Measurements from ENCODE around the gene OTOGL.
A peak's percentile ranks its signal among the peaks of the same experiment; 100 is the strongest.

OTOGL gene

GRCh38 chr12:80186727-80187217 is 87.4 kb downstream of the OTOGL start (continued):
- TF ChIP-seq, protein P1, sequence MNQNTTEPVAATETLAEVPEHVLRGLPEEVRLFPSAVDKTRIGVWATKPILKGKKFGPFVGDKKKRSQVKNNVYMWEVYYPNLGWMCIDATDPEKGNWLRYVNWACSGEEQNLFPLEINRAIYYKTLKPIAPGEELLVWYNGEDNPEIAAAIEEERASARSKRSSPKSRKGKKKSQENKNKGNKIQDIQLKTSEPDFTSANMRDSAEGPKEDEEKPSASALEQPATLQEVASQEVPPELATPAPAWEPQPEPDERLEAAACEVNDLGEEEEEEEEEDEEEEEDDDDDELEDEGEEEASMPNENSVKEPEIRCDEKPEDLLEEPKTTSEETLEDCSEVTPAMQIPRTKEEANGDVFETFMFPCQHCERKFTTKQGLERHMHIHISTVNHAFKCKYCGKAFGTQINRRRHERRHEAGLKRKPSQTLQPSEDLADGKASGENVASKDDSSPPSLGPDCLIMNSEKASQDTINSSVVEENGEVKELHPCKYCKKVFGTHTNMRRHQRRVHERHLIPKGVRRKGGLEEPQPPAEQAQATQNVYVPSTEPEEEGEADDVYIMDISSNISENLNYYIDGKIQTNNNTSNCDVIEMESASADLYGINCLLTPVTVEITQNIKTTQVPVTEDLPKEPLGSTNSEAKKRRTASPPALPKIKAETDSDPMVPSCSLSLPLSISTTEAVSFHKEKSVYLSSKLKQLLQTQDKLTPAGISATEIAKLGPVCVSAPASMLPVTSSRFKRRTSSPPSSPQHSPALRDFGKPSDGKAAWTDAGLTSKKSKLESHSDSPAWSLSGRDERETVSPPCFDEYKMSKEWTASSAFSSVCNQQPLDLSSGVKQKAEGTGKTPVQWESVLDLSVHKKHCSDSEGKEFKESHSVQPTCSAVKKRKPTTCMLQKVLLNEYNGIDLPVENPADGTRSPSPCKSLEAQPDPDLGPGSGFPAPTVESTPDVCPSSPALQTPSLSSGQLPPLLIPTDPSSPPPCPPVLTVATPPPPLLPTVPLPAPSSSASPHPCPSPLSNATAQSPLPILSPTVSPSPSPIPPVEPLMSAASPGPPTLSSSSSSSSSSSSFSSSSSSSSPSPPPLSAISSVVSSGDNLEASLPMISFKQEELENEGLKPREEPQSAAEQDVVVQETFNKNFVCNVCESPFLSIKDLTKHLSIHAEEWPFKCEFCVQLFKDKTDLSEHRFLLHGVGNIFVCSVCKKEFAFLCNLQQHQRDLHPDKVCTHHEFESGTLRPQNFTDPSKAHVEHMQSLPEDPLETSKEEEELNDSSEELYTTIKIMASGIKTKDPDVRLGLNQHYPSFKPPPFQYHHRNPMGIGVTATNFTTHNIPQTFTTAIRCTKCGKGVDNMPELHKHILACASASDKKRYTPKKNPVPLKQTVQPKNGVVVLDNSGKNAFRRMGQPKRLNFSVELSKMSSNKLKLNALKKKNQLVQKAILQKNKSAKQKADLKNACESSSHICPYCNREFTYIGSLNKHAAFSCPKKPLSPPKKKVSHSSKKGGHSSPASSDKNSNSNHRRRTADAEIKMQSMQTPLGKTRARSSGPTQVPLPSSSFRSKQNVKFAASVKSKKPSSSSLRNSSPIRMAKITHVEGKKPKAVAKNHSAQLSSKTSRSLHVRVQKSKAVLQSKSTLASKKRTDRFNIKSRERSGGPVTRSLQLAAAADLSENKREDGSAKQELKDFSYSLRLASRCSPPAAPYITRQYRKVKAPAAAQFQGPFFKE (tag by site-specific recombination; IDR thresholded peaks at IDR 0.05; ENCODE audit: borderline replicate concordance) = no peak
- TF ChIP-seq SP2 (tag by site-specific recombination; IDR thresholded peaks at IDR 0.05) (no peak), PRDM1 (tag by site-specific recombination; IDR thresholded peaks at IDR 0.05) (no peak; the same call in 1 of the 2 replicates), ZNF19 (tag by site-specific recombination; IDR thresholded peaks at IDR 0.05; ENCODE audit: low read depth) (no peak), ZNF248 (tag by site-specific recombination; IDR thresholded peaks at IDR 0.05) (no peak), ZSCAN23 (tag by site-specific recombination; IDR thresholded peaks at IDR 0.05) (no peak), ZFP69B (tag by site-specific recombination; IDR thresholded peaks at IDR 0.05) (no peak), ZEB2 (tag by site-specific recombination; IDR thresholded peaks at IDR 0.05) (peak; percentile 96), ZNF571 (tag by site-specific recombination; IDR thresholded peaks at IDR 0.05) (no peak), TCF7L2 (IDR thresholded peaks at IDR 0.05; ENCODE audit: borderline replicate concordance, low read depth, low read length) (0 out of 2 replicates have a peak, but pooled peaks have one; percentile 57), ZNF768 (tag by site-specific recombination; IDR thresholded peaks at IDR 0.05) (no peak), GLIS1 (tag by site-specific recombination; IDR thresholded peaks at IDR 0.05) (peak; percentile 28; the same call in 1 of the 2 replicates), ZNF221 (tag by site-specific recombination; IDR thresholded peaks at IDR 0.05; ENCODE audit: borderline replicate concordance) (no peak), ZNF654 (tag by site-specific recombination; IDR thresholded peaks at IDR 0.05; ENCODE audit: low read depth) (peak; percentile 100), SCRT1 (tag by site-specific recombination; IDR thresholded peaks at IDR 0.05; ENCODE audit: borderline replicate concordance) (no peak), ZNF544 (tag by site-specific recombination; IDR thresholded peaks at IDR 0.05) (no peak), ZNF626 (tag by site-specific recombination; IDR thresholded peaks at IDR 0.05) (peak; percentile 84; the same call in 1 of the 2 replicates), ZNF777 (tag by site-specific recombination; IDR thresholded peaks at IDR 0.05; ENCODE audit: borderline replicate concordance) (no peak), GLI4 (tag by site-specific recombination; IDR thresholded peaks at IDR 0.05) (no peak), ZNF2 (tag by site-specific recombination; IDR thresholded peaks at IDR 0.05) (peak; percentile 87), ZNF266 (tag by site-specific recombination; IDR thresholded peaks at IDR 0.05; ENCODE audit: low read depth) (no peak), ZSCAN16 (tag by site-specific recombination; IDR thresholded peaks at IDR 0.05) (no peak), OVOL3 (tag by site-specific recombination; IDR thresholded peaks at IDR 0.05) (no peak), ZNF10 (tag by site-specific recombination; IDR thresholded peaks at IDR 0.05) (no peak), SALL2 (tag by site-specific recombination; IDR thresholded peaks at IDR 0.05; ENCODE audit: borderline replicate concordance) (no peak), ZNF24 (tag by site-specific recombination; IDR thresholded peaks at IDR 0.05) (no peak; the same call in 1 of the 2 replicates), ZNF501 (tag by site-specific recombination; IDR thresholded peaks at IDR 0.05) (peak; percentile 77; the same call in 1 of the 2 replicates)
- TF ChIP-seq, protein P2, sequence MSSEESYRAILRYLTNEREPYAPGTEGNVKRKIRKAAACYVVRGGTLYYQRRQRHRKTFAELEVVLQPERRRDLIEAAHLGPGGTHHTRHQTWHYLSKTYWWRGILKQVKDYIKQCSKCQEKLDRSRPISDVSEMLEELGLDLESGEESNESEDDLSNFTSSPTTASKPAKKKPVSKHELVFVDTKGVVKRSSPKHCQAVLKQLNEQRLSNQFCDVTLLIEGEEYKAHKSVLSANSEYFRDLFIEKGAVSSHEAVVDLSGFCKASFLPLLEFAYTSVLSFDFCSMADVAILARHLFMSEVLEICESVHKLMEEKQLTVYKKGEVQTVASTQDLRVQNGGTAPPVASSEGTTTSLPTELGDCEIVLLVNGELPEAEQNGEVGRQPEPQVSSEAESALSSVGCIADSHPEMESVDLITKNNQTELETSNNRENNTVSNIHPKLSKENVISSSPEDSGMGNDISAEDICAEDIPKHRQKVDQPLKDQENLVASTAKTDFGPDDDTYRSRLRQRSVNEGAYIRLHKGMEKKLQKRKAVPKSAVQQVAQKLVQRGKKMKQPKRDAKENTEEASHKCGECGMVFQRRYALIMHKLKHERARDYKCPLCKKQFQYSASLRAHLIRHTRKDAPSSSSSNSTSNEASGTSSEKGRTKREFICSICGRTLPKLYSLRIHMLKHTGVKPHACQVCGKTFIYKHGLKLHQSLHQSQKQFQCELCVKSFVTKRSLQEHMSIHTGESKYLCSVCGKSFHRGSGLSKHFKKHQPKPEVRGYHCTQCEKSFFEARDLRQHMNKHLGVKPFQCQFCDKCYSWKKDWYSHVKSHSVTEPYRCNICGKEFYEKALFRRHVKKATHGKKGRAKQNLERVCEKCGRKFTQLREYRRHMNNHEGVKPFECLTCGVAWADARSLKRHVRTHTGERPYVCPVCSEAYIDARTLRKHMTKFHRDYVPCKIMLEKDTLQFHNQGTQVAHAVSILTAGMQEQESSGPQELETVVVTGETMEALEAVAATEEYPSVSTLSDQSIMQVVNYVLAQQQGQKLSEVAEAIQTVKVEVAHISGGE (tag by site-specific recombination; conservative IDR thresholded peaks at IDR 0.05; ENCODE audit: low read depth) = peak; percentile 94
- TF ChIP-seq, protein P3, sequence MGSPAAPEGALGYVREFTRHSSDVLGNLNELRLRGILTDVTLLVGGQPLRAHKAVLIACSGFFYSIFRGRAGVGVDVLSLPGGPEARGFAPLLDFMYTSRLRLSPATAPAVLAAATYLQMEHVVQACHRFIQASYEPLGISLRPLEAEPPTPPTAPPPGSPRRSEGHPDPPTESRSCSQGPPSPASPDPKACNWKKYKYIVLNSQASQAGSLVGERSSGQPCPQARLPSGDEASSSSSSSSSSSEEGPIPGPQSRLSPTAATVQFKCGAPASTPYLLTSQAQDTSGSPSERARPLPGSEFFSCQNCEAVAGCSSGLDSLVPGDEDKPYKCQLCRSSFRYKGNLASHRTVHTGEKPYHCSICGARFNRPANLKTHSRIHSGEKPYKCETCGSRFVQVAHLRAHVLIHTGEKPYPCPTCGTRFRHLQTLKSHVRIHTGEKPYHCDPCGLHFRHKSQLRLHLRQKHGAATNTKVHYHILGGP (tag by site-specific recombination; IDR thresholded peaks at IDR 0.05) = no peak
- TF ChIP-seq, protein P4, sequence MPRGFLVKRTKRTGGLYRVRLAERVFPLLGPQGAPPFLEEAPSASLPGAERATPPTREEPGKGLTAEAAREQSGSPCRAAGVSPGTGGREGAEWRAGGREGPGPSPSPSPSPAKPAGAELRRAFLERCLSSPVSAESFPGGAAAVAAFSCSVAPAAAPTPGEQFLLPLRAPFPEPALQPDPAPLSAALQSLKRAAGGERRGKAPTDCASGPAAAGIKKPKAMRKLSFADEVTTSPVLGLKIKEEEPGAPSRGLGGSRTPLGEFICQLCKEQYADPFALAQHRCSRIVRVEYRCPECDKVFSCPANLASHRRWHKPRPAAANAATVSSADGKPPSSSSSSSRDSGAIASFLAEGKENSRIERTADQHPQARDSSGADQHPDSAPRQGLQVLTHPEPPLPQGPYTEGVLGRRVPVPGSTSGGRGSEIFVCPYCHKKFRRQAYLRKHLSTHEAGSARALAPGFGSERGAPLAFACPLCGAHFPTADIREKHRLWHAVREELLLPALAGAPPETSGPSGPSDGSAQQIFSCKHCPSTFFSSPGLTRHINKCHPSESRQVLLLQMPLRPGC (tag by site-specific recombination; IDR thresholded peaks at IDR 0.05) = peak; percentile 72; the same call in 1 of the 2 replicates
